CD4-positive, CD25-positive, alpha-beta regulatory T cell (primary cell): ENCODE data around the gene PAXIP1. TPM values are rescaled to one million over a fixed set of nuclear protein-coding genes. Genes with fewer than 3 reads are reported as not detected.

Experiments used
- ATAC-seq, 2 donors: fragments of 150-1000 bp; cut with Tn5 transposase; one replicate each; pipeline ENCODE4 v1.10.0; 2021; ENCODE audit warnings: low read depth in 2 of 2, moderate number of reproducible peaks in 2 of 2, moderate library complexity in 1 of 2
- DNase-seq, 3 donors: peaks; one replicate each; pipeline versions ENCODE4 v3.0.0 to v3.0.0-alpha.2; 2012 to 2022; ENCODE audit warnings: mixed read lengths in 1 of 3
- H3K27ac ChIP-seq: one replicate; pipeline ENCODE4 v1.7.0; 2013; ENCODE audit warnings: mild to moderate bottlenecking, low read length; ENCODE audit not compliant: insufficient read depth, poor library complexity, severe bottlenecking
- H3K27me3 ChIP-seq: one replicate; pipeline ENCODE4 v1.7.0; 2013; ENCODE audit warnings: low read length; ENCODE audit not compliant: control insufficient read depth, insufficient read depth
- H3K36me3 ChIP-seq: one replicate; pipeline ENCODE4 v1.7.0; 2013; ENCODE audit warnings: mild to moderate bottlenecking, low read length, moderate library complexity; ENCODE audit not compliant: control insufficient read depth, insufficient read depth
- H3K4me1 ChIP-seq: 2 replicates; pipeline ENCODE4 v1.7.0; 2013; ENCODE audit warnings: mild to moderate bottlenecking, low read length; ENCODE audit not compliant: insufficient read depth, control insufficient read depth, poor library complexity, severe bottlenecking
- H3K4me3 ChIP-seq: one replicate; pipeline ENCODE4 v1.7.0; 2013; ENCODE audit warnings: low read depth, mild to moderate bottlenecking, low read length, moderate library complexity
- H3K9me3 ChIP-seq, 2 experiments: 1 replicate in 1 of 2; 2 replicates in 1 of 2; pipeline ENCODE4 v1.7.0; 2013; ENCODE audit warnings: low read length in 2 of 2, mild to moderate bottlenecking in 1 of 2, moderate library complexity in 1 of 2; ENCODE audit not compliant: control insufficient read depth in 2 of 2
- H3K27ac Mint-ChIP-seq, 3 donors: one replicate each; pipeline ENCODE4 v1.8.0; 2020 to 2022; ENCODE audit warnings: mild to moderate bottlenecking in 3 of 3, mixed read lengths in 3 of 3, moderate library complexity in 2 of 3
- H3K27me3 Mint-ChIP-seq: one replicate; pipeline ENCODE4 v1.8.0; 2022; ENCODE audit warnings: mild to moderate bottlenecking, mixed read lengths
- H3K36me3 Mint-ChIP-seq: one replicate; pipeline ENCODE4 v1.8.0; 2020; ENCODE audit warnings: mixed read lengths
- H3K4me1 Mint-ChIP-seq, 4 donors: one replicate each; pipeline ENCODE4 v1.8.0; 2020 to 2022; ENCODE audit warnings: mixed read lengths in 4 of 4, mild to moderate bottlenecking in 1 of 4
- H3K4me3 Mint-ChIP-seq, 4 donors: one replicate each; pipeline ENCODE4 v1.8.0; 2020 to 2022; ENCODE audit warnings: mild to moderate bottlenecking in 4 of 4, mixed read lengths in 4 of 4, moderate library complexity in 3 of 4
- H3K9me3 Mint-ChIP-seq, 7 donors: one replicate each; pipeline ENCODE4 v1.8.0; 2020 to 2022; ENCODE audit warnings: mixed read lengths in 7 of 7, mild to moderate bottlenecking in 3 of 7, moderate library complexity in 2 of 7
- polyA plus RNA-seq, 4 donors: library from polyadenylated mRNA; unstranded; fragments of 300-500 nt; fragmentation: Illumina TruSeq; gene quantifications; one replicate each; pipeline ENCODE4 v1.2.3, GENCODE V29; 2021
- total RNA-seq: library from RNA; stranded (reverse); gene quantifications from one replicate; pipeline ENCODE4 v1.2.3, GENCODE V29; 2022

PAXIP1 gene
- total and polyA plus RNA-seq, 5 donors from 2014 or later: 0.88 to 15.1 (median 2.2) TPM

DNA sequence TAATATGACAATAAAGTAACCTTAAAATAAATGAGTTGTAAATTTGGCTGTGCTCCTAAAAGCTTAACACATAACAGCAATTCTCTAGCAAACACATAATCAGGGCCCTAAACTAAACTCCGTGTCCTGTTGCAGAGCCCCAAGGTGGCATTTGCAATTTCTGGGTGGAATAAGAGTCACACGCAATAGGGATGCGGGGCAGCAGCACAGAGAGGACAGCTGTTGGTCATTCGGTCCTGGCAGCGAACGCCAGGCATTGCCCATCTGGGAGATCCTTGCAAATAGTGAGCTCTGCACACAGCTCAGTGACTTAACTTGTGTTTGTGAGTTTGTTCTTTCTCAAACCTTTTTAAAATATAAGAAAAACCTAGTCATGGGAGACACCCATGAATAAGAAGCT is 25.7 kb downstream of the PAXIP1 start:
- peaks cover 19% of the 10 kb centered on the region for H3K36me3 ChIP-seq
- no peaks in the 10 kb centered on the region for H3K27me3 Mint-ChIP-seq
- no peaks in the 10 kb centered on the region for H3K9me3 ChIP-seq
- peaks cover 43% of the 10 kb centered on the region for H3K36me3 Mint-ChIP-seq
- H3K27ac ChIP-seq: no peak overlapping the region
- H3K9me3 Mint-ChIP-seq: no peaks in the 10 kb centered on the region
- H3K27me3 ChIP-seq: no peaks in the 10 kb centered on the region
- peaks cover 6 to 20% (median 10%) of the 10 kb centered on the region in 4 donors for H3K4me1 Mint-ChIP-seq
- DNase-seq: no peak
- no peak for ATAC-seq
- H3K4me3 Mint-ChIP-seq: no peak overlapping the region
- H3K27ac Mint-ChIP-seq: no peak overlapping the region
- H3K4me3 ChIP-seq: no peak overlapping the region
- no peaks in the 10 kb centered on the region for H3K4me1 ChIP-seq

DNA sequence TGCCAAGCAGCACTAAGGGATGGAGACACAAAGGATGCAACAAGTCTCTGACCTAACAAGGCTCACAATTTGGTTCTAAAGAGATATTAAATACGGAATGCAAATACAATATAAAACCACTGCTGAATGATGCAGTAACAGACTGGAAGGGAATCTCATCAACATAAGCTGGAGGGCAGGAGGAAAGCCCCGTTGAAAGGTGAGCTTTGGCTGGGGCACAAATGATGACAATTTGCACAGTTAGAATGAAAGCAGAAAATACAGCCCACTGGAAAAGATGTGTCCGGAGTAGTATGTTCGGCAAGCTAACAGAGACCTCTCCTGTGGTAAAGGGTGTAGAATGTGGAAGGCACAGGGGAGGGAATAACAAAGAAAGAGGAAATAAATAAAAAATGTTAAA is 26.1 kb downstream of the PAXIP1 start:
- H3K4me1 ChIP-seq: no peaks in the 10 kb centered on the region
- Mint-ChIP-seq H3K27me3 (no peaks in the 10 kb centered on the region), H3K4me3 (no peak overlapping the region), H3K27ac (peak overlapping the region in 1 of 3 donors; percentile 4), H3K4me1 (peaks cover 6 to 21% (median 11%) of the 10 kb centered on the region in 4 donors), H3K36me3 (peaks cover 44% of the 10 kb centered on the region), H3K9me3 (no peaks in the 10 kb centered on the region)
- DNase-seq (no peak), ATAC-seq (no peak)
- H3K36me3 ChIP-seq: peaks cover 19% of the 10 kb centered on the region
- H3K27ac ChIP-seq: no peak overlapping the region
- no peak overlapping the region for H3K4me3 ChIP-seq
- H3K27me3 ChIP-seq: no peaks in the 10 kb centered on the region
- no peaks in the 10 kb centered on the region for H3K9me3 ChIP-seq

DNA sequence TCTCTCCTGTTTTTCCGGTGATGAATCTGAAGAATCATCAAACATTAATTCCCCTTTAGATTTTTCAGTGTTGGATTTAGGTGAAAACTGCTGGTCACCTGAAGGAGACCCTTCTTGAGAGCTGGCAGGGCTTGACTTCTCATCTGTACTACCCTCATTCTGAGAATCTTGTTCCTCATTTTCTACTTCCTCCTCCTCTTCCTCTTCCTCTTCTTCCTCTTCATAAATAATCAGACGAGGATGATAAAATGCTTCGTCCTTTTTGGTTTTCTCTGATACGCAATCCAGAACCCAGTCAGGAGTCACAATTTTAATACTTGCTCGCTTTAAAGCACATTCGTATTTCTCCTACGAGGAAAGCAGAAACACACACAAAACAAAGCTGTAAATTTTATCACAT is 26.9 kb downstream of the PAXIP1 start:
- H3K9me3 Mint-ChIP-seq: no peaks in the 10 kb centered on the region
- DNase-seq: no peak
- H3K4me3 Mint-ChIP-seq: no peak overlapping the region
- ATAC-seq: no peak
- Histone ChIP-seq H3K4me3 (no peak overlapping the region), H3K4me1 (no peaks in the 10 kb centered on the region), H3K36me3 (peaks cover 20% of the 10 kb centered on the region), H3K27ac (no peak overlapping the region), H3K9me3 (no peaks in the 10 kb centered on the region), H3K27me3 (no peaks in the 10 kb centered on the region)
- no peak overlapping the region for H3K27ac Mint-ChIP-seq
- no peaks in the 10 kb centered on the region for H3K27me3 Mint-ChIP-seq
- H3K36me3 Mint-ChIP-seq: peaks cover 49% of the 10 kb centered on the region
- peaks cover 6 to 23% (median 14%) of the 10 kb centered on the region in 4 donors for H3K4me1 Mint-ChIP-seq

GRCh38 chr7:154973381-154973780 is 29.5 kb downstream of the PAXIP1 start:
- no peak overlapping the region for H3K4me3 Mint-ChIP-seq
- H3K27ac ChIP-seq: no peak overlapping the region
- ATAC-seq (no peak), DNase-seq (no peak)
- H3K4me1 ChIP-seq: no peaks in the 10 kb centered on the region
- no peaks in the 10 kb centered on the region for H3K27me3 Mint-ChIP-seq
- no peaks in the 10 kb centered on the region for H3K9me3 ChIP-seq
- H3K4me1 Mint-ChIP-seq: peaks cover 5 to 23% (median 16%) of the 10 kb centered on the region in 4 donors
- H3K36me3 ChIP-seq: peaks cover 39% of the 10 kb centered on the region
- H3K9me3 Mint-ChIP-seq: no peaks in the 10 kb centered on the region
- peak overlapping the region in 1 of 3 donors; percentile 57 for H3K27ac Mint-ChIP-seq
- H3K27me3 ChIP-seq: no peaks in the 10 kb centered on the region
- peaks cover 47% of the 10 kb centered on the region for H3K36me3 Mint-ChIP-seq
- no peak overlapping the region for H3K4me3 ChIP-seq

- H3K27me3 ChIP-seq: no peaks in the 10 kb centered on the region
- ATAC-seq (no peak), DNase-seq (no peak)
- Mint-ChIP-seq H3K27ac (no peak overlapping the region), H3K36me3 (peaks cover 39% of the 10 kb centered on the region), H3K4me1 (peaks cover 4 to 10% (median 8%) of the 10 kb centered on the region in 4 donors), H3K27me3 (no peaks in the 10 kb centered on the region), H3K9me3 (no peaks in the 10 kb centered on the region), H3K4me3 (no peak overlapping the region)
- H3K27ac ChIP-seq: no peak overlapping the region
- no peaks in the 10 kb centered on the region for H3K4me1 ChIP-seq
- H3K36me3 ChIP-seq: peaks cover 58% of the 10 kb centered on the region
- no peaks in the 10 kb centered on the region for H3K9me3 ChIP-seq
- H3K4me3 ChIP-seq: no peak overlapping the region
These were observed 34.5 kb downstream of the PAXIP1 start for GRCh38 chr7:154968336-154969001.

DNA sequence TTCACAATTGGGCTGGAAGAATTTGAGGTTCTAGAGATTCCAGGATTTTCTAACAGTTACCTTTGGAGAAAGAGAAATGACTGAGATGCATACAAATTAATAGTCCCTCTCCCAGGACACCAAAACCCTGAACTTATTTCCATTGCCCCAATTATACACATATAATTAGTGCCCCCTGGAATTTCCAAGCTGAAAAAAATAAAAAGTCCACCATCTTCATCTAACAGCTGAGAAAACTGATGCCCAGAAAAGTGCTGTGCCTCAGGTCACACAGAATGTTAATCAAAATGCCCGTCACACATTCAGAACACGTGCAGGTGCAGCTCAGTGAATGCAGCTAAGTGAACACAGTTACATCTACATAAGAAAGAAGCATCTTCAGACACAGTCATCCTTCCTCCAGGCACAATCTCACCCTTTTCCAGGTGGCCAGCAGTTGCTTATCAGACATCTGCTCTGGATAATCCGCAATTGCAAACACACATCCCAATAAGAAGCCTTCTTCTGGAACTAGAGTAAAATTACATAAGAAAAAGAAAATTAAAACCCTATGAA is 35.4 kb downstream of the PAXIP1 start:
- Mint-ChIP-seq H3K4me3 (no peak overlapping the region), H3K9me3 (no peaks in the 10 kb centered on the region), H3K27me3 (no peaks in the 10 kb centered on the region), H3K36me3 (peaks cover 37% of the 10 kb centered on the region), H3K4me1 (peaks cover 4 to 8% (median 6%) of the 10 kb centered on the region in 4 donors), H3K27ac (no peak overlapping the region)
- ATAC-seq (no peak), DNase-seq (no peak)
- H3K36me3 ChIP-seq: peaks cover 59% of the 10 kb centered on the region
- no peak overlapping the region for H3K27ac ChIP-seq
- no peaks in the 10 kb centered on the region for H3K4me1 ChIP-seq
- no peaks in the 10 kb centered on the region for H3K27me3 ChIP-seq
- no peaks in the 10 kb centered on the region for H3K9me3 ChIP-seq
- no peak overlapping the region for H3K4me3 ChIP-seq

GRCh38 chr7:154965014-154965413 is 37.9 kb downstream of the PAXIP1 start:
- no peaks in the 10 kb centered on the region for H3K27me3 Mint-ChIP-seq
- H3K9me3 Mint-ChIP-seq: no peaks in the 10 kb centered on the region
- H3K36me3 Mint-ChIP-seq: peaks cover 39% of the 10 kb centered on the region
- Histone ChIP-seq H3K27me3 (no peaks in the 10 kb centered on the region), H3K4me3 (no peak overlapping the region), H3K9me3 (no peaks in the 10 kb centered on the region), H3K27ac (no peak overlapping the region), H3K4me1 (no peaks in the 10 kb centered on the region), H3K36me3 (peaks cover 71% of the 10 kb centered on the region)
- H3K4me1 Mint-ChIP-seq: peaks cover 0 to 8% (median 2%) of the 10 kb centered on the region in 4 donors
- no peak overlapping the region for H3K4me3 Mint-ChIP-seq
- ATAC-seq (no peak), DNase-seq (no peak)
- H3K27ac Mint-ChIP-seq: peak overlapping the region in 1 of 3 donors; percentile 18
